K562 (cell line): ENCODE measurements around the gene BPTF. TPM values are rescaled to one million over a fixed set of nuclear protein-coding genes. Genes with fewer than 3 reads are reported as not detected.

Experiments used
- DMBX1 ChIP-seq: fragments of 250-450 bp; sonication (Bioruptor Pico); IDR thresholded peaks from 2 replicates; pipeline ENCODE4 v1.8.0; 2022; ENCODE audit warnings: inconsistent platforms, mild to moderate bottlenecking, moderate library complexity, borderline replicate concordance
- ETS2 ChIP-seq: IDR thresholded peaks from 2 replicates; pipeline ENCODE4 v1.6.1; 2016; ENCODE audit warnings: borderline replicate concordance, missing genetic modification characterization, mild to moderate bottlenecking, moderate library complexity, missing compliant biosample characterization; ENCODE audit not compliant: poor library complexity, severe bottlenecking
- FUS ChIP-seq: fragments of 200-400 bp; formaldehyde crosslinking; optimal IDR thresholded peaks from 2 replicates; pipeline ENCODE3; 2017; ENCODE audit warnings: low read depth, low read length
- JUNB ChIP-seq: fragments of 450-650 bp; formaldehyde crosslinking; conservative IDR thresholded peaks from 2 replicates; pipeline ENCODE4 v1.4.0; 2020; ENCODE audit warnings: mild to moderate bottlenecking
- KLF16 ChIP-seq: IDR thresholded peaks from 2 replicates; pipeline ENCODE4 v1.6.1; 2016; ENCODE audit warnings: antibody characterized with exemption
- MCM3 ChIP-seq: fragments of 450-650 bp; IDR thresholded peaks from 2 replicates; pipeline ENCODE4 v1.6.1; 2016
- MIER1 ChIP-seq: fragments of 450-650 bp; IDR thresholded peaks from 2 replicates; pipeline ENCODE4 v1.6.1; 2016; ENCODE audit warnings: antibody characterized with exemption, mild to moderate bottlenecking, low read depth
- NBN ChIP-seq: fragments of 450-650 bp; IDR thresholded peaks from 2 replicates; pipeline ENCODE4 v1.6.1; 2016; ENCODE audit warnings: low read depth, mild to moderate bottlenecking
- NFATC3 ChIP-seq: fragments of 450-650 bp; IDR thresholded peaks from 2 replicates; pipeline ENCODE4 v1.6.1; 2017; ENCODE audit warnings: mild to moderate bottlenecking
- NR2F6 ChIP-seq: fragments of 450-650 bp; formaldehyde crosslinking; IDR thresholded peaks from 2 replicates; pipeline ENCODE4 v1.4.0; 2020; ENCODE audit warnings: mild to moderate bottlenecking
- RBM34 ChIP-seq: fragments of 200-400 bp; formaldehyde crosslinking; IDR thresholded peaks from 2 replicates; pipeline ENCODE4 v1.6.1; 2018; ENCODE audit warnings: low read length, borderline replicate concordance; ENCODE audit not compliant: insufficient read depth
- SNAPC5 ChIP-seq: fragments of 250-450 bp; sonication (Bioruptor Pico); IDR thresholded peaks from 2 replicates; pipeline ENCODE4 v1.8.0; 2021; ENCODE audit warnings: moderate library complexity, mild to moderate bottlenecking, inconsistent platforms
- STAG1 ChIP-seq: sonication (generic); formaldehyde crosslinking; IDR thresholded peaks from 2 replicates; pipeline ENCODE4 v1.5.0; 2020; ENCODE audit warnings: missing genetic modification reagents, borderline replicate concordance
- TCF7L2 ChIP-seq: fragments of 150-350 bp; IDR thresholded peaks from 2 replicates; pipeline ENCODE4 v1.6.1; 2016; ENCODE audit warnings: low read depth, mild to moderate bottlenecking, low read length, moderate library complexity
- TFAP4 ChIP-seq: sonication (generic); formaldehyde crosslinking; IDR thresholded peaks from 2 replicates; pipeline ENCODE4 v1.8.0; 2022; ENCODE audit warnings: missing genetic modification reagents, mild to moderate bottlenecking, moderate library complexity, borderline replicate concordance
- TRIM28 ChIP-seq: fragments of 450-650 bp; IDR thresholded peaks from 2 replicates; pipeline ENCODE4 v1.6.1; 2017
- ZNF143 ChIP-seq: sonication (generic); formaldehyde crosslinking; IDR thresholded peaks from 2 replicates; pipeline ENCODE4 v1.9.0; 2022; ENCODE audit warnings: mild to moderate bottlenecking, missing genetic modification reagents
- ZNF280B ChIP-seq: fragments of 250-450 bp; sonication (Bioruptor Pico); IDR thresholded peaks from 2 replicates; pipeline ENCODE4 v1.5.1; 2021; ENCODE audit warnings: mild to moderate bottlenecking
- ZNF41 ChIP-seq: fragments of 250-450 bp; sonication (Bioruptor Pico); conservative IDR thresholded peaks from 2 replicates; pipeline ENCODE4 v1.4.0; 2020; ENCODE audit warnings: mild to moderate bottlenecking
- ZNF507 ChIP-seq: conservative IDR thresholded peaks from 2 replicates; pipeline ENCODE4 v1.6.1; 2017; ENCODE audit warnings: missing genetic modification characterization, missing compliant biosample characterization
- ZNF518B ChIP-seq: fragments of 250-450 bp; sonication (Bioruptor Pico); IDR thresholded peaks from 2 replicates; pipeline ENCODE4 v1.5.0; 2021; ENCODE audit warnings: mild to moderate bottlenecking, moderate library complexity
- ZNF830 ChIP-seq: fragments of 250-450 bp; sonication (Bioruptor Pico); IDR thresholded peaks from 2 replicates; pipeline ENCODE4 v1.5.0; 2021; ENCODE audit warnings: mild to moderate bottlenecking
- polyA plus RNA-seq, 8 experiments: library from polyadenylated mRNA; depleted of rRNA in 4 of 8; stranded (reverse) in 5 of 8; unstranded in 3 of 8; fragments of >200 nt; fragmentation: Nextera tagmentation in 2 of 8; fragmentation: Illumina TruSeq in 1 of 8; extraction: Ambion mirVana in 2 of 8; extraction: Trizol in 1 of 8; gene quantifications; 2 replicates each; pipeline versions ENCODE4 v1.2.1 to v1.2.3, GENCODE V29; 2011 to 2014; ENCODE audit warnings: inconsistent platforms in 1 of 8, missing spikeins in 1 of 8
- total RNA-seq, 7 experiments: library from RNA; depleted of rRNA in 6 of 7; stranded (reverse); fragments of >200 nt in 6 of 7; fragmentation: Illumina TruSeq in 2 of 7; extraction: Trizol in 2 of 7; gene quantifications; 2 replicates each; pipeline versions ENCODE4 v1.2.1 to v1.2.3, GENCODE V29; 2011 to 2021; ENCODE audit warnings: low replicate concordance in 1 of 7

The BPTF gene
- total and polyA plus RNA-seq, 9 of the 15 experiments (the other 6 are each of a cell fraction or from before 2014, with no cell fraction given), result 12.5 to 52.1 (median 26.9) TPM

GRCh38 chr17:67993998-67994361 lies 168.7 kb downstream of the BPTF start (continued):
- no peak for TF ChIP-seq TCF7L2
- no peak for TF ChIP-seq ZNF41 (CRISPR knock-in tag)
- 0 out of 2 replicates have a peak, but pooled peaks have one; percentile 53 for TF ChIP-seq NFATC3
- TF ChIP-seq STAG1 (CRISPR knock-in tag), result 0 out of 2 replicates have a peak, but pooled peaks have one; percentile 18
- TF ChIP-seq KLF16, result no peak
- no peak for TF ChIP-seq MCM3
- TF ChIP-seq NBN, result peak; percentile 73; the same call in 1 of the 2 replicates
- TF ChIP-seq JUNB (CRISPR knock-in tag), result no peak
- no peak for TF ChIP-seq FUS
- peak; percentile 61; the same call in 1 of the 2 replicates for TF ChIP-seq MIER1
- TF ChIP-seq ZNF280B (CRISPR knock-in tag), result no peak
- no peak; the same call in 1 of the 2 replicates for TF ChIP-seq TFAP4 (CRISPR knock-in tag)
- no peak for TF ChIP-seq RBM34
- 0 out of 2 replicates have a peak, but pooled peaks have one; percentile 51 for TF ChIP-seq ZNF830 (CRISPR knock-in tag)
- no peak for TF ChIP-seq NR2F6 (CRISPR knock-in tag)
- TF ChIP-seq DMBX1, result no peak
- peak; percentile 62; the same call in 1 of the 2 replicates for TF ChIP-seq TRIM28
- TF ChIP-seq ETS2, result peak; percentile 34
- TF ChIP-seq ZNF143, result no peak
- TF ChIP-seq ZNF507 (tag), result no peak
- TF ChIP-seq SNAPC5 (CRISPR knock-in tag), result no peak
- TF ChIP-seq ZNF518B (CRISPR knock-in tag), result no peak
